Myometrial cell (primary cell): ENCODE data around the gene TMEM237. TPM values are rescaled to one million over a fixed set of nuclear protein-coding genes. Genes with fewer than 3 reads are reported as not detected.

Experiments
- total RNA-seq: library from RNA; depleted of rRNA; stranded (reverse); fragments of >200 nt; gene quantifications from 2 replicates; pipeline ENCODE4 v1.2.3, GENCODE V29; 2015

TMEM237 gene
- total RNA-seq, result 27.1 and 29.1 TPM in 2 replicates

GRCh38 chr2:201643216-201643890, at the start of gene TMEM237:
TSS of gene TMEM237 (minus strand) at chr2:201643503. CDS start at chr2:201643400, 103 bp downstream.

Other genes starting within 250 kb of the TMEM237 start
- gene TRAK2, start 192.0 kb downstream of the TMEM237 start, total RNA-seq, result 37.8 and 40.1 TPM in 2 replicates
- 67.2 and 86.5 TPM in 2 replicates for gene STRADB, start 191.8 kb downstream of the TMEM237 start, total RNA-seq
- 3.4 and 3.5 TPM in 2 replicates for gene MPP4, start 55.1 kb upstream of the TMEM237 start, total RNA-seq
- 19.8 and 22.5 TPM in 2 replicates for gene ALS2, start 137.4 kb upstream of the TMEM237 start, total RNA-seq
- 2.9 and 6.2 TPM in 2 replicates for gene CDK15, start 163.0 kb upstream of the TMEM237 start, total RNA-seq